Peyer's patch (tissue), 4 donors: ENCODE results near the gene MARCHF2. TPM values are rescaled to one million over a fixed set of nuclear protein-coding genes. Genes with fewer than 3 reads are reported as not detected.
"Not testable (repeated sequence)": the region's sequence is repeated elsewhere in the genome, so short reads cannot be mapped to it uniquely, and the experiment has no call there.

ENCODE experiments used
- DNase-seq, 3 donors: peaks; one replicate each; pipeline ENCODE4 v3.0.0-alpha.2; 2017 to 2019
- H3K27ac ChIP-seq, 4 donors: fragments of 200-600 bp; sonication (generic); one replicate each; pipeline ENCODE4 v1.5.1; 2016 to 2019
- H3K27me3 ChIP-seq, 2 donors: fragments of 200-600 bp; sonication (generic); one replicate each; pipeline ENCODE4 v1.5.1; 2019
- H3K36me3 ChIP-seq, 3 donors: fragments of 200-600 bp; sonication (generic); one replicate each; pipeline ENCODE4 v1.5.1; 2016 to 2019
- H3K4me1 ChIP-seq, 4 donors: fragments of 200-600 bp; sonication (generic); one replicate each; pipeline ENCODE4 v1.5.1; 2016 to 2019
- H3K4me3 ChIP-seq, 4 donors: fragments of 200-600 bp; sonication (generic); 1 replicate in 3 of 4; 2 replicates in 1 of 4; pipeline ENCODE4 v1.5.1; 2016 to 2019; ENCODE audit warnings: mild to moderate bottlenecking in 1 of 4
- H3K9me3 ChIP-seq, 4 donors: fragments of 200-600 bp; sonication (generic); one replicate each; pipeline ENCODE4 v1.5.1; 2016 to 2019; ENCODE audit warnings: mild to moderate bottlenecking in 1 of 4
- POLR2A ChIP-seq, 2 donors: fragments of 450-650 bp; IDR thresholded peaks; one replicate each; pipeline ENCODE4 v1.5.1; 2017; ENCODE audit warnings: antibody characterized with exemption in 2 of 2, mild to moderate bottlenecking in 2 of 2, moderate library complexity in 2 of 2
- total RNA-seq, 4 donors: library from RNA; depleted of rRNA; stranded (reverse); fragments of >200 nt; gene quantifications; one replicate each; pipeline ENCODE4 v1.1.0, GENCODE V29; 2016
- TF ChIP-seq, protein P1 (sequence below), 6 experiments: fragments of 450-650 bp in 4 of 6; fragments of 200-600 bp in 2 of 6; sonication (generic) in 1 of 6; IDR thresholded peaks; one replicate each; pipeline ENCODE4 v1.5.1; 2017 to 2019; ENCODE audit warnings: antibody characterized with exemption in 6 of 6, mild to moderate bottlenecking in 3 of 6, moderate library complexity in 1 of 6

Gene MARCHF2
- total RNA-seq, 4 donors from 2014 or later: 53.5 to 97.4 (median 68.9) TPM

GRCh38 chr19:8430650-8431049 is 17.5 kb downstream of the MARCHF2 start:
- no peaks in the 10 kb centered on the region for H3K27me3 ChIP-seq
- DNase-seq: no peak
- no peaks in the 10 kb centered on the region for H3K4me1 ChIP-seq
- TF ChIP-seq, protein P1, sequence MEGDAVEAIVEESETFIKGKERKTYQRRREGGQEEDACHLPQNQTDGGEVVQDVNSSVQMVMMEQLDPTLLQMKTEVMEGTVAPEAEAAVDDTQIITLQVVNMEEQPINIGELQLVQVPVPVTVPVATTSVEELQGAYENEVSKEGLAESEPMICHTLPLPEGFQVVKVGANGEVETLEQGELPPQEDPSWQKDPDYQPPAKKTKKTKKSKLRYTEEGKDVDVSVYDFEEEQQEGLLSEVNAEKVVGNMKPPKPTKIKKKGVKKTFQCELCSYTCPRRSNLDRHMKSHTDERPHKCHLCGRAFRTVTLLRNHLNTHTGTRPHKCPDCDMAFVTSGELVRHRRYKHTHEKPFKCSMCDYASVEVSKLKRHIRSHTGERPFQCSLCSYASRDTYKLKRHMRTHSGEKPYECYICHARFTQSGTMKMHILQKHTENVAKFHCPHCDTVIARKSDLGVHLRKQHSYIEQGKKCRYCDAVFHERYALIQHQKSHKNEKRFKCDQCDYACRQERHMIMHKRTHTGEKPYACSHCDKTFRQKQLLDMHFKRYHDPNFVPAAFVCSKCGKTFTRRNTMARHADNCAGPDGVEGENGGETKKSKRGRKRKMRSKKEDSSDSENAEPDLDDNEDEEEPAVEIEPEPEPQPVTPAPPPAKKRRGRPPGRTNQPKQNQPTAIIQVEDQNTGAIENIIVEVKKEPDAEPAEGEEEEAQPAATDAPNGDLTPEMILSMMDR (IDR thresholded peaks at IDR 0.05): no peak
- TF ChIP-seq POLR2A (IDR thresholded peaks at IDR 0.05): no peak
- H3K36me3 ChIP-seq: peaks cover 0 to 20% (median 0%) of the 10 kb centered on the region in 3 donors
- no peak overlapping the region for H3K4me3 ChIP-seq
- no peak overlapping the region for H3K27ac ChIP-seq
- no peaks in the 10 kb centered on the region for H3K9me3 ChIP-seq

DNA sequence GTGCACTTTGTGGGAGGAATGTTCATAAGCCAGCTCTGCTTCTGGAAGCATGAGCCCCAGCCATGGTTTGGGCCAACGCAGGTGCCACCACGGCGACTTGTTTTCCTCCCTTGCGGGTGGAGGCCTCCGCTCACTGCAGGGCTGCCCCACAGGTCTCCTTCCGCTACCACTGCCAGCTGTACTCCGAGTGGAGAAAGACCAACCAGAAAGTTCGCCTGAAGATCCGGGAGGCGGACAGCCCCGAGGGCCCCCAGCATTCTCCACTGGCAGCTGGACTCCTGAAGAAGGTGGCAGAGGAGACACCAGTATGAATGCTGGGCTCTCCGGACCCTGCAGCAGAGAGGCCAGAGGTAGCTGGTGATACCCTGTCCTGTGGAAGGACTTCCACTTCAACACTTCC is 25.1 kb downstream of the MARCHF2 start:
- H3K9me3 ChIP-seq: no peaks in the 10 kb centered on the region
- no peak for DNase-seq
- H3K4me1 ChIP-seq: no peaks in the 10 kb centered on the region
- no peak overlapping the region for H3K4me3 ChIP-seq
- TF ChIP-seq, protein P1 (IDR thresholded peaks at IDR 0.05): no peak
- no peak for TF ChIP-seq POLR2A (IDR thresholded peaks at IDR 0.05)
- peaks cover 0 to 7% (median 0%) of the 10 kb centered on the region in 3 donors for H3K36me3 ChIP-seq
- no peak overlapping the region for H3K27ac ChIP-seq
- no peaks in the 10 kb centered on the region for H3K27me3 ChIP-seq

DNA sequence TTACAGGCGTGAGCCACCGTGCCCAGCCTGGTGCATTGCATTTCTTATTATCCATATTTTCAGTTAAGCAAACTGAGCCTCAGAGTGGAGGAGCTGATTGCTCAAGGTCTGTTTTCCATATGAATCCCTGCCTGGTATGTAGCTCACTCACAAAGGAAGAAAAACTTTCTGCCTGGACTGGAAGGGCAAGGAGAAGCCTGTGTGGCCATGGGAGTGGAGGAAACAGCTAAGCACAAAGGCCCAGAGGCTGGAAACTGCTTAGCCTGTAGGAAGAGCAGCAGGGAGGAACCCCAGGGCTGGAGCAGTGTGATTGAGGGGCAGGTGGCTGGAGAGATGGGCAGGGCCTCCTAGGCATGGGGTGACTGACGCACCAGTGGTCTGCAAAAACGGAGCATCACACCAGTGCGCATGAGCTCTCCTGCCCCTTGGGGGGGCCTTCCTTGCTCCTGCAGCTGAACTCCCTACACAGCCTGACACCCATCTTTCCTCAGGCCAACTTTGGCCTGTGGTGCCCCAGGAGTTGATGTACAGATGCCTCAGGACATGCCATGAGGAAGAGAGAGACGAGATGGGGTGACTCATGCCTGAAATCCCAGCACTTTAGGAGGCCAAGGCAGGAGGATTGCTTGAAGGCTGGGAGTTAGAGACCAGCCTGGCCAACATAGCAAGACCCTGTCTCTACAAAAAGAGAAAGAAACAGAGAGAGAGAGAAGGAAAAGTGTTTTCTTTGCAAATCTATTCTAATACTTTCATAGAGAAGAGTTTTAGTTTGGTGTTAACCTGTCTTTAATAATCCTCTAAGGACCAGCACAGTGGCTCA is 28.8 kb downstream of the MARCHF2 start:
- no peak for DNase-seq
- Histone ChIP-seq H3K9me3 (no peaks in the 10 kb centered on the region), H3K27me3 (no peaks in the 10 kb centered on the region), H3K4me1 (peaks cover 0 to 15% (median 5%) of the 10 kb centered on the region in 4 donors), H3K4me3 (no peak overlapping the region), H3K27ac (no peak overlapping the region), H3K36me3 (peaks cover 0 to 12% (median 0%) of the 10 kb centered on the region in 3 donors)
- TF ChIP-seq, protein P1 (IDR thresholded peaks at IDR 0.05): no peak
- no peak for TF ChIP-seq POLR2A (IDR thresholded peaks at IDR 0.05)

DNA sequence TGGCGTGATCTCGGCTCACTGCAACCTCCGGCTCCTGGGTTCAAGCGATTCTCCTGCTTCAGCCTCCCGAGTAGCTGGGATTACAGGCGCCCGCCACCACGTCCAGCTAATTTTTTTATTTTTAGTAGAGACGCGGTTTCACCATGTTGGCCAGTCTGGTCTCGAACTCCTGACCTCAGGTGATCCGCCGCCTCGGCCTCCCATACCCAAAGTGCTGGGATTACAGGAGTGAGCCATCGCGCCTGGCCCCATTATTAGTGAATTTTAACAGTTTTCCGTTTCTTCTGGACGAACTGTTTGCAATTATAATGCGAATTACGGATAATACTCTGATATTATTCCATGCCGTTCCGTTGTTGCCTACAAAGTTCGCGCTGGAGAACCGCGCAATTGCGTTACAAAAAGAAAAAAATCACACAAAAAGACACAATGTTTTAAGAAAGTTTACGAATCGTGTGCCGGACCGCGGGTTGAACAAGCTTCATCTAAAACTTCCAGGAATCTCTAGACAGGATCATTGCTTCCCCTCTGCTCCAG is 31.1 kb downstream of the MARCHF2 start:
- Histone ChIP-seq H3K27ac (peak overlapping the region; percentile 88 to 97 (median 96)), H3K4me1 (peaks cover 0 to 37% (median 14%) of the 10 kb centered on the region in 4 donors), H3K4me3 (peak overlapping the region; percentile 57 to 96 (median 94))
- H3K36me3 ChIP-seq, H3K9me3 ChIP-seq, DNase-seq, H3K27me3 ChIP-seq: not testable (repeated sequence)

DNA sequence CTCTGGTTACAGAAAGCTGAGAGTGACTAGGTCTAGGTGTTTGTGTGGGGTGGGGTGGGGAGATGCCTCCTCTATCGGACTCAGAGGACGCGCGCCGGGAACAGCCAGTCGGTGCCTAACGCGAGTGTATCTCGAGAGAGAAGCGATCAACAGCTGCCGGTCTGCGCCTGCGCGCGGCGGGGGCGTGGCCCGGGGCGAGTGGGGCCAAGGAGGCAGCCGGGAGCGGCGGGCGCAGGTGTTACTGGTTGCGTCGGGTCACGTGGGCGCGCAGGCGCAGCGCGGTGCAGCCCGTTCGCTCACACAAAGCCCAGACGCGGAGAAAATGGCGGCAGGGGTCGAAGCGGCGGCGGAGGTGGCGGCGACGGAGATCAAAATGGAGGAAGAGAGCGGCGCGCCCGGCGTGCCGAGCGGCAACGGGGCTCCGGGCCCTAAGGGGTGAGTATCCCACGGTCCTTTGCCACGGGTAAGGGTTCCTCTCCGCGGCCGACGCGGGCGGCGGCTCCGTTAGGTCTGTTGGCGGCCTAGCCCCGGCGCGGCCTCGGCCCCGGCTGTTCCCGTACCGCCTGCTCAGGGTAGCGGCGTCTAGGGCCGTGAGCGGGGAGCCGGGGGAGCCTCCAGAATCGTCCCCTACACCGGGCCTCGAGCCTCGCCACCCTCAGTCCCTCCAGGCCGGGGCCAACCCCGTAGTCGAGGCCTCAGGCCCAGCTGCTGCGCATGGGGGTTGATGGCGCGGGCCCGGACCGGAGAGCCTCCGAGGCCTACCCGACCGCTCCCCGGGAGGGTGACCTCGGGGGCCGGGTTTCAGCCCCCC is 31.8 kb downstream of the MARCHF2 start, which contains the start of gene HNRNPM:
Gene HNRNPM (plus strand): TSS at position 299 of the 811 bp plus-strand sequence. CDS start 24 bp downstream, at position 323.
- DNase-seq: peak; percentile 99 to 100 (median 100)
- Histone ChIP-seq H3K4me1 (peaks cover 0 to 40% (median 15%) of the 10 kb centered on the region in 4 donors), H3K4me3 (peak within 1 kb of the TSS; percentile 57 to 96 (median 94)), H3K36me3 (peaks cover 0 to 4% (median 0%) of the 10 kb centered on the region in 3 donors), H3K9me3 (no peaks in the 10 kb centered on the region), H3K27me3 (no peaks in the 10 kb centered on the region), H3K27ac (peak within 1 kb of the TSS; percentile 88 to 97 (median 96))
- TF ChIP-seq POLR2A (IDR thresholded peaks at IDR 0.05): peak; percentile 84 to 92
- TF ChIP-seq, protein P1 (IDR thresholded peaks at IDR 0.05): no peak
